D341Med (cell line): ENCODE results near the gene BZW2.

Experiments used
- DNase-seq: peaks from one replicate; pipeline ENCODE4 v3.0.0; 2012; ENCODE audit warnings: low spot score

The BZW2 gene

DNA sequence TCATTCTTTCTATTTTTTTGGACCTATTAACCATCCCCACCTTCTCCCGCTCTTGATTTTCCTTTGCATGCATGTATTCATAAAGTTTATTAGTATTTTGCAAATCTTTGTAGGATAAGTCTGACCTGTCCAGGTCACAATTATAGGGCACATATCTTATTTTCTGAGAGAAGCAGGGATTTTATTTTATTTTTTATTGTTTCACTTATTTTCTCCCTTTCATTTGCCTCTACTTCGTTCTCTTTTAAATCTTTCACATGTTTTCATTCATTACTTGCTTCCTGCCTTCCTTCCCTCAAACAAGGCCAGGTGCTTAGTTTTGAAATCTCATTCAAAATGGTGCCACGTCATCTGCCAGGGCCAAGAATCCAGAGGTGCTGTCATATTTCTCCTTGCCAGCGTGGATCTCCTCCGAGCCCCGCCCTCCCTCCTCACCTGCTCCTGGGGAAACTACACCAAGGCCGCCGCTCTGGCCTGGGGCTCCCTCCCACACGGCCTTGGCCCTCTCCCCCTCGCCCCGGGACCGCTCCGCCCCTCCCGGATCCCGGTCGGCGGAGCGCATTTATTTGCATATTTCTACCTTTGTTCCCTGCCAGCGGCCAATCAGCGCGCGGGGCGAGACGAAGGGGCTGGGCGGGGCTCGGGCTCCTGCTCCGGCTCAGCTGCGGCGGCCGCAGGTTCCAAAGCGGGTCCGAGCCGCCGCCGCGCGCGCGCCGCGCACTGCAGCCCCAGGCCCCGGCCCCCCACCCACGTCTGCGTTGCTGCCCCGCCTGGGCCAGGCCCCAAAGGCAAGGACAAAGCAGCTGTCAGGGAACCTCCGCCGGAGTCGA is 107.3 kb downstream of the BZW2 start, which contains the start of gene TSPAN13:
Gene TSPAN13 (plus strand): TSS at position 654 of the 830 bp plus-strand sequence. CDS start 213 bp downstream, outside the sequence.
- peak; percentile 93 for DNase-seq

GRCh38 chr7:16753932-16754855 is 108.2 kb downstream of the BZW2 start:
- DNase-seq, result peak; percentile 68

- DNase-seq, result no peak
Observed at GRCh38 chr7:16754856-16755317, 108.9 kb downstream of the BZW2 start.

GRCh38 chr7:16755397-16755796 is 109.4 kb downstream of the BZW2 start:
- DNase-seq, result no peak
